DOHH2 (cell line): Measurements from ENCODE around the gene RARB.

ENCODE experiments used
- H3F3A ChIP-seq: fragments of 200-600 bp; sonication (generic), shearing (Covaris generic); 2 replicates; pipeline ENCODE4 v1.6.0; 2016; ENCODE audit warnings: antibody characterized with exemption, mild to moderate bottlenecking; ENCODE audit not compliant: control insufficient read depth, insufficient read depth
- H3K27ac ChIP-seq: fragments of 200-600 bp; sonication (generic); 2 replicates; pipeline ENCODE4 v1.5.1; 2014; ENCODE audit warnings: low read depth, mild to moderate bottlenecking, low read length, moderate library complexity
- H3K27me3 ChIP-seq: fragments of 200-600 bp; sonication (generic); 2 replicates; pipeline ENCODE4 v1.6.1; 2014; ENCODE audit warnings: mild to moderate bottlenecking, low read length, mixed read lengths; ENCODE audit not compliant: control insufficient read depth
- H3K36me3 ChIP-seq: fragments of 200-600 bp; sonication (generic); 2 replicates; pipeline ENCODE4 v1.6.1; 2014; ENCODE audit warnings: mild to moderate bottlenecking, low read length, moderate library complexity, mixed read lengths; ENCODE audit not compliant: control insufficient read depth
- H3K4me1 ChIP-seq: fragments of 200-600 bp; sonication (generic); 2 replicates; pipeline ENCODE4 v1.6.1; 2014; ENCODE audit warnings: mild to moderate bottlenecking, low read length, mixed read lengths; ENCODE audit not compliant: control insufficient read depth
- H3K4me2 ChIP-seq: fragments of 200-600 bp; sonication (generic); 2 replicates; pipeline ENCODE4 v1.6.0; 2014; ENCODE audit warnings: mild to moderate bottlenecking, low read length, moderate library complexity
- H3K4me3 ChIP-seq: fragments of 200-600 bp; sonication (generic); 2 replicates; pipeline ENCODE4 v1.5.1; 2014; ENCODE audit warnings: mild to moderate bottlenecking, low read length, mixed read lengths
- H3K79me2 ChIP-seq: fragments of 200-600 bp; sonication (generic); 2 replicates; pipeline ENCODE4 v1.6.1; 2014; ENCODE audit warnings: mild to moderate bottlenecking, low read length, mixed read lengths; ENCODE audit not compliant: control insufficient read depth
- H3K9me2 ChIP-seq: fragments of 200-600 bp; sonication (generic); replicated peaks from 2 replicates; pipeline ENCODE4 v1.6.1; 2014; ENCODE audit warnings: mild to moderate bottlenecking, low read length, mixed read lengths; ENCODE audit not compliant: control insufficient read depth
- H3K9me3 ChIP-seq: fragments of 200-600 bp; sonication (generic); 2 replicates; pipeline ENCODE4 v1.6.1; 2014; ENCODE audit warnings: antibody characterized with exemption, low read length, mixed read lengths; ENCODE audit not compliant: control insufficient read depth, insufficient read depth
- H4K20me1 ChIP-seq: fragments of 200-600 bp; sonication (generic); 2 replicates; pipeline ENCODE4 v1.6.0; 2014; ENCODE audit warnings: low read depth, mild to moderate bottlenecking, antibody characterized with exemption, low read length, moderate library complexity; ENCODE audit not compliant: control insufficient read depth, insufficient read depth
- EZH2phosphoT487 ChIP-seq: fragments of 200-600 bp; sonication (generic); IDR thresholded peaks from 2 replicates; pipeline ENCODE4 v1.6.1; 2017; ENCODE audit warnings: borderline replicate concordance, mild to moderate bottlenecking, antibody characterized with exemption, low read length, moderate library complexity, mixed read lengths
- TF ChIP-seq, protein P1 (sequence below): fragments of 200-600 bp; sonication (generic); IDR thresholded peaks from one replicate; pipeline ENCODE4 v1.5.1; 2014; ENCODE audit warnings: antibody characterized with exemption, mild to moderate bottlenecking, low read depth, low read length; ENCODE audit not compliant: poor library complexity, severe bottlenecking

The RARB gene

DNA sequence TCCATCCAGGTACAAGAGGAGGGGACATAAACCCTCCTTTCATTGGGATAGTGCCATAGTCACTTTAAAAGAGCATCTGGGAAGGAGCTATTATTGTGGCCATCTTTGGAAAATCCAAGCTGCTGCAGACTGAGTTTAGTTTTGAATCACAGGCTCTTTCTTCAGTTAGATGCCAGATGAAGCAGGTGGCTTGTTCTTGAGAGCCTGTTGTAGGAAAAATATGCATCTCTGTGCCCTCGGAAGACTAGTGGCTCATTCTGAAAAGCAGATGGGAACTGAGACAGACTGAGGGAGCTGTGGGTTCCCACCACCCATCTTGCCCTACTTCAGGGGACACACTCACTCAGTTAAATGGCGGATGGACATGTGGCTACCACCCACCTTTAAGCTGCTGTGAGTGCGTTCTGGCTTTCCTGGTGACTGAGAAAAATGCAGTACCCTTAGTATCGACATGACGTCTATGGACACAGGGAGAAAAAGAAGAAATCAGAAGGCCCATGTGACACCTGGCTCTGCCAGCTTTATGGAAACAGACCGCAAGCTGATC, 50.2 kb downstream of the RARB start:
- Histone ChIP-seq H3K4me1 (no peaks in the 10 kb centered on the region), H3K27me3 (no peaks in the 10 kb centered on the region), H3K36me3 (no peaks in the 10 kb centered on the region), H3F3A (no peaks in the 10 kb centered on the region), H3K79me2 (no peaks in the 10 kb centered on the region), H3K4me2 (no peak overlapping the region), H3K9me2 (no peaks in the 10 kb centered on the region), H3K4me3 (no peak overlapping the region), H3K27ac (no peak overlapping the region), H4K20me1 (no peaks in the 10 kb centered on the region), H3K9me3 (no peaks in the 10 kb centered on the region)
- TF ChIP-seq, protein P1, sequence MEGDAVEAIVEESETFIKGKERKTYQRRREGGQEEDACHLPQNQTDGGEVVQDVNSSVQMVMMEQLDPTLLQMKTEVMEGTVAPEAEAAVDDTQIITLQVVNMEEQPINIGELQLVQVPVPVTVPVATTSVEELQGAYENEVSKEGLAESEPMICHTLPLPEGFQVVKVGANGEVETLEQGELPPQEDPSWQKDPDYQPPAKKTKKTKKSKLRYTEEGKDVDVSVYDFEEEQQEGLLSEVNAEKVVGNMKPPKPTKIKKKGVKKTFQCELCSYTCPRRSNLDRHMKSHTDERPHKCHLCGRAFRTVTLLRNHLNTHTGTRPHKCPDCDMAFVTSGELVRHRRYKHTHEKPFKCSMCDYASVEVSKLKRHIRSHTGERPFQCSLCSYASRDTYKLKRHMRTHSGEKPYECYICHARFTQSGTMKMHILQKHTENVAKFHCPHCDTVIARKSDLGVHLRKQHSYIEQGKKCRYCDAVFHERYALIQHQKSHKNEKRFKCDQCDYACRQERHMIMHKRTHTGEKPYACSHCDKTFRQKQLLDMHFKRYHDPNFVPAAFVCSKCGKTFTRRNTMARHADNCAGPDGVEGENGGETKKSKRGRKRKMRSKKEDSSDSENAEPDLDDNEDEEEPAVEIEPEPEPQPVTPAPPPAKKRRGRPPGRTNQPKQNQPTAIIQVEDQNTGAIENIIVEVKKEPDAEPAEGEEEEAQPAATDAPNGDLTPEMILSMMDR = no peak
- no peak for TF ChIP-seq EZH2phosphoT487

DNA sequence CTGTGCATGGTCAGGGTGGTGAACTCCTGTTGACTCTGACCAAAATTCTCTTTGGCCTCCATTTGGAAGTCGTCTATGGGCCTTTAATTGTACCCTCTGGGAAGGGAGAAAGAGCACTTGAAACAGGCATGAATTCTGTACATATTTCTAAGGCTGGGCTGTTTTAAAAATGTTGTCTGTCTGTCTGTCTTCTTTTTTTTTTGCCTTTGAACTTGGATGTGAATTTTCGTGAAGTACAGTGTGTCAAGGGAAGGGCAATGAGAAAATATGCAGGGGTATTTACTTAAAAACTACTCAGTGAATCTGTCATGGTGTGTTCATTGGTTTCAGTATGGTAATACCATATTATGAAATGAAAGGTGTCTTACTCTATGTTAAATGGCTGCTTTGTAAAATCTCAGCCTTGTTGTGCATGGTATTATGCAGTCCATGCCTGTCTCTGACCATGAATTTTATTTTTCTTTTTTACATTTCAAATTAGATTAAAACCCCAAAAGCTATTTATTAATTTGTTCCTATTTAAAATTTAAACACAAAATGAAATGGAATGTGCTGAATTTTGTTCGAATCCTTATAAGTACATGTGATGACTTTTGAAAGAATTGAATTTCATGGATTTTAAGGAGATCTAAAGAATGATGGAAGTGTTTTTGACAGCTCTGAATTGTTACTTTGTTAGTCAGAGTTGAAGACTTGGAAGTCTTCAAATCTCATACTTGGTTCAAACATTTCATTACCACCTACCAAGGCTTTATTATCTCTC, 51.1 kb downstream of the RARB start:
- Histone ChIP-seq H3F3A (no peaks in the 10 kb centered on the region), H3K36me3 (no peaks in the 10 kb centered on the region), H3K9me3 (no peaks in the 10 kb centered on the region), H3K27ac (no peak overlapping the region), H3K79me2 (no peaks in the 10 kb centered on the region), H4K20me1 (no peaks in the 10 kb centered on the region), H3K4me1 (no peaks in the 10 kb centered on the region), H3K27me3 (no peaks in the 10 kb centered on the region), H3K4me2 (no peak overlapping the region), H3K9me2 (no peaks in the 10 kb centered on the region), H3K4me3 (no peak overlapping the region)
- TF ChIP-seq, protein P1 = no peak
- TF ChIP-seq EZH2phosphoT487 = no peak

DNA sequence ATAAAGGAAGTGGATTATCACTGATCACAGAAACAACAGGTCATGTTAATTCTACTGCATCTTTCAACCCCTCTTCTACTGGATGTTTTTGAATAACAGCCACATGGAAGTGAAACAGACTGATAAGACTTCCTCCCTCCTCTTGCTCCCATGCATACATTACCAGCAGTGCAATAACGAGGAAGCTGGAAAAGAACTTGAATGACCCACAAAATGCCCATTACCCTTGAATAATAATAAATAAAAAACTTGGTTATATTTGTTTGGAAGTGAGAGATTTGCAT, 51.6 kb downstream of the RARB start:
- Histone ChIP-seq H3K4me1 (no peaks in the 10 kb centered on the region), H3K4me2 (no peak overlapping the region), H3K9me2 (no peaks in the 10 kb centered on the region), H3K79me2 (no peaks in the 10 kb centered on the region), H3F3A (no peaks in the 10 kb centered on the region), H3K36me3 (no peaks in the 10 kb centered on the region), H3K27ac (no peak overlapping the region), H4K20me1 (no peaks in the 10 kb centered on the region), H3K9me3 (no peaks in the 10 kb centered on the region), H3K4me3 (no peak overlapping the region), H3K27me3 (no peaks in the 10 kb centered on the region)
- TF ChIP-seq, protein P1 = no peak
- no peak for TF ChIP-seq EZH2phosphoT487
